GM12878 (cell line): ENCODE results near the gene LMAN2. TPM values are rescaled to one million over a fixed set of nuclear protein-coding genes. Genes with fewer than 3 reads are reported as not detected.

Experiments used
- ATAC-seq: fragments of 200-7000 bp; cut with Tn5 transposase; 3 replicates; pipeline ENCODE4 v1.9.1; 2020; ENCODE audit warnings: mild to moderate bottlenecking, moderate library complexity
- BruUV-seq: library from RNA; stranded (reverse); fragments of 400-500 nt; replicated peaks from 2 replicates; lab custom pipeline; 2021; lab: Mats Ljungman, UMichigan
- CTCF ChIA-PET: fragments of 300-600 bp; sonication (Branson Sonifier 250); formaldehyde crosslinking; extraction: SDS; loops from one replicate; lab custom pipeline; 2021; ENCODE audit warnings: inconsistent platforms; lab: Yijun Ruan, JAX
- POLR2A ChIA-PET: fragments of 350-600 bp; formaldehyde crosslinking; extraction: SDS; loops from one replicate; lab custom pipeline; 2021; ENCODE audit warnings: inconsistent platforms; lab: Charles Lee
- RAD21 ChIA-PET: fragments of 300-600 bp; sonication (Branson Sonifier 250); formaldehyde crosslinking; loops from one replicate; lab custom pipeline; 2023; ENCODE audit warnings: antibody characterized with exemption; ENCODE audit not compliant: unreplicated experiment; lab: Charles Lee
- SMC1A ChIA-PET: fragments of 300-600 bp; sonication (Branson Sonifier 250); formaldehyde crosslinking; loops from one replicate; lab custom pipeline; 2023; ENCODE audit not compliant: unreplicated experiment, uncharacterized antibody; lab: Charles Lee
- DNase-seq: peaks from one replicate; pipeline ENCODE4 v3.0.0-alpha.2; 2011; ENCODE audit warnings: low read depth, low spot score
- FAIRE-seq: peaks from 3 replicates; lab custom pipeline; 2011; peaks lifted over from hg19 to GRCh38; lab: Jason Lieb, UNC
- H2AFZ ChIP-seq: 2 replicates; pipeline ENCODE4 v1.6.0; 2011; ENCODE audit warnings: low read depth, low read length, control low read depth; ENCODE audit not compliant: control insufficient read depth
- H3K27ac ChIP-seq: 2 replicates; pipeline ENCODE4 v1.5.1; 2011; ENCODE audit warnings: control low read depth; ENCODE audit not compliant: control insufficient read depth, insufficient read depth
- H3K27me3 ChIP-seq, 2 experiments: replicated peaks in 1 of 2; 2 replicates each; pipeline versions ENCODE4 v1.6.0 to v1.6.1; 2011; ENCODE audit warnings: low read length in 1 of 2; ENCODE audit not compliant: control insufficient read depth in 2 of 2, insufficient read depth in 2 of 2
- H3K36me3 ChIP-seq, 2 experiments: 2 replicates each; pipeline ENCODE4 v1.5.1; 2011; ENCODE audit warnings: low read length in 1 of 2; ENCODE audit not compliant: control insufficient read depth in 2 of 2, insufficient read depth in 2 of 2
- H3K4me1 ChIP-seq: 2 replicates; pipeline ENCODE4 v1.6.1; 2011; ENCODE audit warnings: mild to moderate bottlenecking, low read length, moderate library complexity, mixed read lengths; ENCODE audit not compliant: control insufficient read depth, insufficient read depth
- H3K4me2 ChIP-seq: 2 replicates; pipeline ENCODE4 v1.6.0; 2011; ENCODE audit warnings: control low read depth; ENCODE audit not compliant: control insufficient read depth, insufficient read depth
- H3K4me3 ChIP-seq: fragments of 200-600 bp; sonication (generic); 2 replicates; pipeline ENCODE4 v1.5.1; 2016
- H3K79me2 ChIP-seq: 2 replicates; pipeline ENCODE4 v1.6.0; 2011; ENCODE audit warnings: low read length; ENCODE audit not compliant: control insufficient read depth, insufficient read depth
- H3K9ac ChIP-seq: 2 replicates; pipeline ENCODE4 v1.8.0; 2011; ENCODE audit warnings: low read length, control low read depth, mixed read lengths; ENCODE audit not compliant: control insufficient read depth, insufficient read depth
- H3K9me3 ChIP-seq: replicated peaks from 3 replicates; pipeline ENCODE4 v1.5.1; 2011; ENCODE audit warnings: mild to moderate bottlenecking, low read length; ENCODE audit not compliant: control insufficient read depth, insufficient read depth
- H4K20me1 ChIP-seq: 2 replicates; pipeline ENCODE4 v1.6.0; 2011; ENCODE audit not compliant: control insufficient read depth, insufficient read depth
- CBX5 ChIP-seq: sonication (generic); IDR thresholded peaks from 2 replicates; pipeline ENCODE4 v1.6.1; 2016; ENCODE audit warnings: low read depth, moderate library complexity, mild to moderate bottlenecking, inconsistent platforms
- EED ChIP-seq: sonication (generic); IDR thresholded peaks from 2 replicates; pipeline ENCODE4 v1.6.1; 2016; ENCODE audit warnings: antibody characterized with exemption, low read depth
- TAF1 ChIP-seq: IDR thresholded peaks from 2 replicates; pipeline ENCODE4 v1.6.1; 2011; ENCODE audit warnings: mild to moderate bottlenecking, low read depth, low read length, borderline replicate concordance
- WGBS: methylation state at CpG from one replicate; pipeline ENCODE4 v1.1.6; 2016; ENCODE audit warnings: low lambda C conversion rate; ENCODE audit not compliant: insufficient replicate concordance, insufficient coverage; ENCODE audit errors: missing lambda C conversion rate; 5-methylcytosine and 5-hydroxymethylcytosine counted together
- in situ Hi-C: fragments of 300-500 bp; cut with MboI; formaldehyde crosslinking; loops from 9 replicates; pipeline ENCODE4 v1.14.3; 2018; ENCODE audit warnings: mixed read lengths
- intact Hi-C: fragments of 100-400 bp; cut with micrococcal nuclease; formaldehyde crosslinking; loops from one replicate; pipeline ENCODE4 v1.14.2; 2022; ENCODE audit not compliant: unreplicated experiment
- polyA plus RNA-seq, 11 experiments: library from polyadenylated mRNA; depleted of rRNA in 4 of 11; unstranded in 6 of 11; stranded (reverse) in 5 of 11; fragments of >200 nt; fragmentation: Nextera tagmentation in 4 of 11; fragmentation: Illumina TruSeq in 1 of 11; extraction: Ambion mirVana in 4 of 11; extraction: Trizol in 1 of 11; gene quantifications; 1 replicate in 1 of 11; 2 replicates in 10 of 11; pipeline versions ENCODE4 v1.2.1 to v1.2.3, GENCODE V29; 2011 to 2016; ENCODE audit warnings: inconsistent platforms in 2 of 11, missing spikeins in 2 of 11, low read depth in 1 of 11
- total RNA-seq, 4 experiments: library from RNA; depleted of rRNA in 3 of 4; stranded (reverse); fragments of >200 nt in 3 of 4; fragmentation: Illumina TruSeq in 1 of 4; extraction: Trizol in 1 of 4; gene quantifications; 2 replicates each; pipeline versions ENCODE4 v1.2.1 to v1.2.3, GENCODE V29; 2013 to 2021
- TF ChIP-seq, protein P1 (sequence below): fragments of 450-650 bp; formaldehyde crosslinking; IDR thresholded peaks from 2 replicates; pipeline ENCODE4 v1.4.0; 2022; ENCODE audit warnings: mild to moderate bottlenecking, moderate library complexity
- TF ChIP-seq, protein P2 (sequence below): fragments of 450-650 bp; IDR thresholded peaks from 2 replicates; pipeline ENCODE4 v1.6.1; 2014; ENCODE audit warnings: mild to moderate bottlenecking
- TF ChIP-seq, protein P3 (sequence below): IDR thresholded peaks from 2 replicates; pipeline ENCODE4 v1.6.1; 2012; ENCODE audit warnings: mild to moderate bottlenecking, low read depth, low read length

The LMAN2 gene
- total and polyA plus RNA-seq, 10 of the 15 experiments (the other 5 are each of a cell fraction or from before 2014, with no cell fraction given), result 2.4 to 264 (median 147) TPM

DNA sequence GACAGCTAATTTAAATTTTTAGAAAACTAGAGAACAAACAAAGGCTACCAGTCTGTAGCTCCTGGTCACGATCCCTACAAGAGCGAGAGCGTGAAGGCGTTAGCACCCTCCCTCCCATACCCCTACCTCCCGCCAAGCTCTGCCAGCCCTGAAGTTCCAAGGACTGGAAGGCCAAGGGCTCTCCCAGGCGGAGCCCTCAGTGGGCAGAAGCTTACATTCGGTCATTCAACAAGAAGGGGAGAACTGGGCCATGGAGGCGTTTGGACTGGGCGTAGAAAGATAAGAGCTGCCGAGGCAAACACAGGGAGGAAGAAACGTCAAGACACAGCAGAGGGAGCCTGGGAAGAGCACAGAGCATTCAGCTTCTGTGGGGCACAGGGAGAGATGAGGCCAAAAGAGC lies 42.7 kb downstream of the LMAN2 start:
- Histone ChIP-seq H3K79me2 (peaks cover 30% of the 10 kb centered on the region), H3K4me2 (no peak overlapping the region), H3K27ac (no peak overlapping the region), H3K9me3 (no peaks in the 10 kb centered on the region), H3K4me1 (peaks cover 29% of the 10 kb centered on the region), H3K36me3 (peaks cover 7 to 16% of the 10 kb centered on the region in 2 experiments), H2AFZ (no peak overlapping the region)
- WGBS, result 86% methylated on average over 11 of the region's 11 CpGs
- ChIA-PET RAD21 (interaction anchor here (1.5 to 1.7 kb wide), 3 partner anchors 84 to 199 kb away, joined by 3 to 6 read pairs (median 4); no protein-coding TSS in a partner anchor), POLR2A (interaction anchor here (1.0 kb wide), 1 partner anchor 120 kb away, joined by 4 read pairs; no protein-coding TSS in a partner anchor), CTCF (interaction anchor here (1.0 to 3.6 kb wide), 16 partner anchors 7 to 285 kb away, joined by 3 to 56 read pairs (median 13); partner anchors contain the start of gene PDLIM7)
- intact Hi-C loops, result loop anchor here (2.0 to 10.0 kb wide), 2 partner anchors 148 to 286 kb away; partner anchors contain the start of gene TMED9
- DNase-seq (no peak), FAIRE-seq (no peak)
- BruUV-seq, result no TSS peak
- TF ChIP-seq, protein P1, sequence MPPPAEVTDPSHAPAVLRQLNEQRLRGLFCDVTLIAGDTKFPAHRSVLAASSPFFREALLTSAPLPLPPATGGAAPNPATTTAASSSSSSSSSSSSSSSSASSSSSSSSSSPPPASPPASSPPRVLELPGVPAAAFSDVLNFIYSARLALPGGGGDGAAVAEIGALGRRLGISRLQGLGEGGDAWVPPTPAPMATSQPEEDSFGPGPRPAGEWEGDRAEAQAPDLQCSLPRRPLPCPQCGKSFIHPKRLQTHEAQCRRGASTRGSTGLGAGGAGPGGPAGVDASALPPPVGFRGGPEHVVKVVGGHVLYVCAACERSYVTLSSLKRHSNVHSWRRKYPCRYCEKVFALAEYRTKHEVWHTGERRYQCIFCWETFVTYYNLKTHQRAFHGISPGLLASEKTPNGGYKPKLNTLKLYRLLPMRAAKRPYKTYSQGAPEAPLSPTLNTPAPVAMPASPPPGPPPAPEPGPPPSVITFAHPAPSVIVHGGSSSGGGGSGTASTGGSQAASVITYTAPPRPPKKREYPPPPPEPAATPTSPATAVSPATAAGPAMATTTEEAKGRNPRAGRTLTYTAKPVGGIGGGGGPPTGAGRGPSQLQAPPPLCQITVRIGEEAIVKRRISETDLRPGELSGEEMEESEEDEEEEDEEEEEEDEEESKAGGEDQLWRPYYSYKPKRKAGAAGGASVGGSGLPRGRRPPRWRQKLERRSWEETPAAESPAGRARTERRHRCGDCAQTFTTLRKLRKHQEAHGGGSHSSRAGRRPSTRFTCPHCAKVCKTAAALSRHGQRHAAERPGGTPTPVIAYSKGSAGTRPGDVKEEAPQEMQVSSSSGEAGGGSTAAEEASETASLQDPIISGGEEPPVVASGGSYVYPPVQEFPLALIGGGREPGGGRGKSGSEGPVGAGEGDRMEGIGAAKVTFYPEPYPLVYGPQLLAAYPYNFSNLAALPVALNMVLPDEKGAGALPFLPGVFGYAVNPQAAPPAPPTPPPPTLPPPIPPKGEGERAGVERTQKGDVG (CRISPR knock-in tag), result no peak
- TF ChIP-seq EED (no peak), CBX5 (no peak), TAF1 (no peak)
- TF ChIP-seq, protein P2, sequence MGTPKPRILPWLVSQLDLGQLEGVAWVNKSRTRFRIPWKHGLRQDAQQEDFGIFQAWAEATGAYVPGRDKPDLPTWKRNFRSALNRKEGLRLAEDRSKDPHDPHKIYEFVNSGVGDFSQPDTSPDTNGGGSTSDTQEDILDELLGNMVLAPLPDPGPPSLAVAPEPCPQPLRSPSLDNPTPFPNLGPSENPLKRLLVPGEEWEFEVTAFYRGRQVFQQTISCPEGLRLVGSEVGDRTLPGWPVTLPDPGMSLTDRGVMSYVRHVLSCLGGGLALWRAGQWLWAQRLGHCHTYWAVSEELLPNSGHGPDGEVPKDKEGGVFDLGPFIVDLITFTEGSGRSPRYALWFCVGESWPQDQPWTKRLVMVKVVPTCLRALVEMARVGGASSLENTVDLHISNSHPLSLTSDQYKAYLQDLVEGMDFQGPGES, result no peak
- TF ChIP-seq, protein P3, sequence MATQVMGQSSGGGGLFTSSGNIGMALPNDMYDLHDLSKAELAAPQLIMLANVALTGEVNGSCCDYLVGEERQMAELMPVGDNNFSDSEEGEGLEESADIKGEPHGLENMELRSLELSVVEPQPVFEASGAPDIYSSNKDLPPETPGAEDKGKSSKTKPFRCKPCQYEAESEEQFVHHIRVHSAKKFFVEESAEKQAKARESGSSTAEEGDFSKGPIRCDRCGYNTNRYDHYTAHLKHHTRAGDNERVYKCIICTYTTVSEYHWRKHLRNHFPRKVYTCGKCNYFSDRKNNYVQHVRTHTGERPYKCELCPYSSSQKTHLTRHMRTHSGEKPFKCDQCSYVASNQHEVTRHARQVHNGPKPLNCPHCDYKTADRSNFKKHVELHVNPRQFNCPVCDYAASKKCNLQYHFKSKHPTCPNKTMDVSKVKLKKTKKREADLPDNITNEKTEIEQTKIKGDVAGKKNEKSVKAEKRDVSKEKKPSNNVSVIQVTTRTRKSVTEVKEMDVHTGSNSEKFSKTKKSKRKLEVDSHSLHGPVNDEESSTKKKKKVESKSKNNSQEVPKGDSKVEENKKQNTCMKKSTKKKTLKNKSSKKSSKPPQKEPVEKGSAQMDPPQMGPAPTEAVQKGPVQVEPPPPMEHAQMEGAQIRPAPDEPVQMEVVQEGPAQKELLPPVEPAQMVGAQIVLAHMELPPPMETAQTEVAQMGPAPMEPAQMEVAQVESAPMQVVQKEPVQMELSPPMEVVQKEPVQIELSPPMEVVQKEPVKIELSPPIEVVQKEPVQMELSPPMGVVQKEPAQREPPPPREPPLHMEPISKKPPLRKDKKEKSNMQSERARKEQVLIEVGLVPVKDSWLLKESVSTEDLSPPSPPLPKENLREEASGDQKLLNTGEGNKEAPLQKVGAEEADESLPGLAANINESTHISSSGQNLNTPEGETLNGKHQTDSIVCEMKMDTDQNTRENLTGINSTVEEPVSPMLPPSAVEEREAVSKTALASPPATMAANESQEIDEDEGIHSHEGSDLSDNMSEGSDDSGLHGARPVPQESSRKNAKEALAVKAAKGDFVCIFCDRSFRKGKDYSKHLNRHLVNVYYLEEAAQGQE, result no peak
- TF ChIP-seq, all 136 proteins: peak for 0
- H3K4me3 ChIP-seq, result no peak overlapping the region
- in situ Hi-C loops, result no loop called here
- H3K27me3 ChIP-seq, result no peaks in the 10 kb centered on the region
- H3K9ac ChIP-seq, result no peak overlapping the region
- ATAC-seq, result no peak
- SMC1A ChIA-PET, result interaction anchor here (1.0 to 4.9 kb wide), 5 partner anchors 8 to 195 kb away, joined by 3 to 26 read pairs (median 10); partner anchors contain the start of gene LMAN2
- no peaks in the 10 kb centered on the region for H4K20me1 ChIP-seq
